ENCODE results near the gene OMP.

Gene OMP

GRCh38 chr11:77152846-77153245 lies 50.2 kb downstream of the OMP start:
- H3K9ac ChIP-seq (ENCODE audit: low read depth in 1 of 2, low read length in 2 of 2), result no peak overlapping the region

More at GRCh38 chr11:77152846-77153245, 50.2 kb downstream of the OMP start:
- Histone ChIP-seq H3K9me3 (ENCODE audit: control insufficient read depth in 1 of 2, low read length in 2 of 2) (no peaks in the 10 kb centered on the region), H3K4me1 (ENCODE audit: control insufficient read depth in 1 of 2, insufficient read depth in 2 of 2, low read length in 2 of 2) (peaks cover 19 to 23% of the 10 kb centered on the region in 2 donors), H3K4me3 (ENCODE audit: low read depth in 1 of 2, low read length in 2 of 2) (no peak overlapping the region), H3K36me3 (ENCODE audit: control insufficient read depth in 1 of 2, insufficient read depth in 2 of 2, low read length in 2 of 2) (no peaks in the 10 kb centered on the region), H3K27me3 (ENCODE audit: control insufficient read depth in 1 of 2, insufficient read depth in 2 of 2, low read length in 2 of 2) (no peaks in the 10 kb centered on the region), H3K27ac (ENCODE audit: low read depth, low read length) (no peak overlapping the region)
